GM12878 (cell line): ENCODE data around the gene AGBL5.

Experiments
- ESRRA ChIP-seq: IDR thresholded peaks from 2 replicates; pipeline ENCODE4 v1.6.1; 2012; ENCODE audit warnings: mild to moderate bottlenecking, low read length, improper control_type of control experiment
- EZH2 ChIP-seq: IDR thresholded peaks from 2 replicates; pipeline ENCODE4 v1.6.1; 2012; ENCODE audit warnings: low read depth, mild to moderate bottlenecking, control low read depth, inconsistent platforms, low read length, borderline replicate concordance; ENCODE audit not compliant: control insufficient read depth
- POLR2AphosphoS5 ChIP-seq: IDR thresholded peaks from 2 replicates; pipeline ENCODE4 v1.6.1; 2011; ENCODE audit warnings: mild to moderate bottlenecking, low read length, inconsistent platforms
- TF ChIP-seq, protein P1 (sequence below), 3 experiments: IDR thresholded peaks in 2 of 3; conservative IDR thresholded peaks in 1 of 3; 2 replicates each; pipeline ENCODE4 v1.5.1; 2011; ENCODE audit warnings: low read depth in 3 of 3, low read length in 3 of 3, mild to moderate bottlenecking in 3 of 3, control low read depth in 2 of 3, moderate library complexity in 2 of 3, inconsistent platforms in 1 of 3, mixed read lengths in 1 of 3; ENCODE audit not compliant: control insufficient read depth in 2 of 3, insufficient read depth in 1 of 3; ENCODE audit errors: extremely low read depth in 1 of 3

- TF ChIP-seq POLR2AphosphoS5 (no peak), ESRRA (no peak), EZH2 (no peak)
- TF ChIP-seq, protein P1, sequence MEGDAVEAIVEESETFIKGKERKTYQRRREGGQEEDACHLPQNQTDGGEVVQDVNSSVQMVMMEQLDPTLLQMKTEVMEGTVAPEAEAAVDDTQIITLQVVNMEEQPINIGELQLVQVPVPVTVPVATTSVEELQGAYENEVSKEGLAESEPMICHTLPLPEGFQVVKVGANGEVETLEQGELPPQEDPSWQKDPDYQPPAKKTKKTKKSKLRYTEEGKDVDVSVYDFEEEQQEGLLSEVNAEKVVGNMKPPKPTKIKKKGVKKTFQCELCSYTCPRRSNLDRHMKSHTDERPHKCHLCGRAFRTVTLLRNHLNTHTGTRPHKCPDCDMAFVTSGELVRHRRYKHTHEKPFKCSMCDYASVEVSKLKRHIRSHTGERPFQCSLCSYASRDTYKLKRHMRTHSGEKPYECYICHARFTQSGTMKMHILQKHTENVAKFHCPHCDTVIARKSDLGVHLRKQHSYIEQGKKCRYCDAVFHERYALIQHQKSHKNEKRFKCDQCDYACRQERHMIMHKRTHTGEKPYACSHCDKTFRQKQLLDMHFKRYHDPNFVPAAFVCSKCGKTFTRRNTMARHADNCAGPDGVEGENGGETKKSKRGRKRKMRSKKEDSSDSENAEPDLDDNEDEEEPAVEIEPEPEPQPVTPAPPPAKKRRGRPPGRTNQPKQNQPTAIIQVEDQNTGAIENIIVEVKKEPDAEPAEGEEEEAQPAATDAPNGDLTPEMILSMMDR (IDR thresholded peaks at IDR 0.05 in 2 of 3, conservative IDR thresholded peaks at IDR 0.05 in 1 of 3; ENCODE audit: control insufficient read depth in 2 of 3, extremely low read depth in 1 of 3, insufficient read depth in 1 of 3, low read depth in 3 of 3, low read length in 3 of 3) = no peak
Observed at GRCh38 chr2:27059141-27059820, 7.8 kb downstream of the AGBL5 start.
